PC-3 (cell line): Measurements from ENCODE around the gene SNED1.

Experiments
- CTCF ChIP-seq: fragments of 300-600 bp; sonication (generic); conservative IDR thresholded peaks from 2 replicates; pipeline ENCODE4 v1.5.1; 2017; ENCODE audit warnings: antibody characterized with exemption, low read depth, mild to moderate bottlenecking, low read length
- EZH2phosphoT487 ChIP-seq: fragments of 300-600 bp; sonication (generic); IDR thresholded peaks from 2 replicates; pipeline ENCODE4 v1.6.1; 2018; ENCODE audit warnings: mild to moderate bottlenecking, antibody characterized with exemption, low read length, borderline replicate concordance

GRCh38 chr2:241034490-241035141 is 36.2 kb downstream of the SNED1 start:
- TF ChIP-seq CTCF = no peak
- no peak for TF ChIP-seq EZH2phosphoT487
